ENCODE measurements around the gene FAM236D. TPM values are rescaled to one million over a fixed set of nuclear protein-coding genes. Genes with fewer than 3 reads are reported as not detected.
"Not testable (repeated sequence)": the region's sequence is repeated elsewhere in the genome, so short reads cannot be mapped to it uniquely, and the experiment has no call there.

Gene FAM236D
- polyA plus RNA-seq, 2 of the 4 experiments (the other 2 are of a cell fraction), result not detected

DNA sequence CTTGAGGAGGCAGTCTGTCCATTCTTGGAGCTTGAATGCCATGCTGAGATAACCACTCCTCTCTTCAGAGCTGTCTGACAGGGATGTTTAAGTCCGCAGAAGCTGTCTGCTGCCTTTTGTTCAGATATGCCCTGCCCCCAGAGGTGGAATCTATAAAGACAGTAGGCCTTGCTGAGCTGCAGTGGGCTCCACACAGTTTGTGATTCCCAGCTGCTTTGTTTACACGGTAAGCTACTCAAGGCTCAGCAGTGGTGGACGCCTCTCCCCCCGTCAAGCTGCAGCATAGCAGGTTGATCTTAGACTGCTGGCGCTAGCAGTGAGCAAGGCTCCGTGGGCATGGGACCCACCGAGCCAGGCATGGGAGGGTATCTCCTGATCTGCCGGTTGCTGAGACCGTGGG lies 47.6 kb downstream of the FAM236D start:
- ATAC-seq; H3K4me1 ChIP-seq; H3K4me3 ChIP-seq; FAIRE-seq; DNase-seq (ENCODE audit: low read depth in 1 of 2, low spot score in 1 of 2); H3K27ac ChIP-seq; H3K9me3 ChIP-seq; POLR2A ChIA-PET; H3K4me2 ChIP-seq; CTCF ChIA-PET: not testable (repeated sequence)
- no CpG with 5 or more reads among the region's 9 CpGs for WGBS (ENCODE audit: missing lambda C conversion rate)

Other genes with a start within 250 kb of the FAM236D start
- gene HDAC8, start 235.4 kb downstream of the FAM236D start, polyA plus RNA-seq (2011; rRNA removed), result 37.0 and 38.3 TPM in 2 replicates
- 28.6 to 29.3 TPM (median 28.7 TPM) in 3 replicates for gene HDAC8, start 235.4 kb downstream of the FAM236D start, polyA plus RNA-seq (2017; fragmentation: RNase III; extraction: RNeasy Plus Mini Kit Qiagen cat#74134 plus additional on column Dnase treatment)
- gene PHKA1, start 93.9 kb downstream of the FAM236D start, polyA plus RNA-seq (2011; rRNA removed), result 35.4 and 46.3 TPM in 2 replicates
- 18.1 to 19.3 TPM (median 18.3 TPM) in 3 replicates for gene PHKA1, start 93.9 kb downstream of the FAM236D start, polyA plus RNA-seq (2017; fragmentation: RNase III; extraction: RNeasy Plus Mini Kit Qiagen cat#74134 plus additional on column Dnase treatment)
- 0.10 TPM in 1 of 2 replicates, not detected in the other for gene DMRTC1B, start 31.3 kb downstream of the FAM236D start, polyA plus RNA-seq (2011; rRNA removed)
- not detected in 3 replicates for gene DMRTC1B, start 31.3 kb downstream of the FAM236D start, polyA plus RNA-seq (2017; fragmentation: RNase III; extraction: RNeasy Plus Mini Kit Qiagen cat#74134 plus additional on column Dnase treatment)
- not detected in 2 replicates for gene FAM236B, start 25.6 kb downstream of the FAM236D start, polyA plus RNA-seq (2011; rRNA removed)
- gene FAM236B, start 25.6 kb downstream of the FAM236D start, polyA plus RNA-seq (2017; fragmentation: RNase III; extraction: RNeasy Plus Mini Kit Qiagen cat#74134 plus additional on column Dnase treatment), result not detected in 3 replicates
- not detected in 2 replicates for gene FAM236C, start 104.4 kb upstream of the FAM236D start, polyA plus RNA-seq (2011; rRNA removed)
- gene FAM236C, start 104.4 kb upstream of the FAM236D start, polyA plus RNA-seq (2017; fragmentation: RNase III; extraction: RNeasy Plus Mini Kit Qiagen cat#74134 plus additional on column Dnase treatment), result not detected in 3 replicates
- gene FAM236A, start 130.0 kb upstream of the FAM236D start, polyA plus RNA-seq (2011; rRNA removed), result not detected in 2 replicates
- not detected in 3 replicates for gene FAM236A, start 130.0 kb upstream of the FAM236D start, polyA plus RNA-seq (2017; fragmentation: RNase III; extraction: RNeasy Plus Mini Kit Qiagen cat#74134 plus additional on column Dnase treatment)
- gene DMRTC1, start 135.6 kb upstream of the FAM236D start, polyA plus RNA-seq (2011; rRNA removed), result not detected in 2 replicates
- 0.15 TPM in 1 of 3 replicates, not detected in the others for gene DMRTC1, start 135.6 kb upstream of the FAM236D start, polyA plus RNA-seq (2017; fragmentation: RNase III; extraction: RNeasy Plus Mini Kit Qiagen cat#74134 plus additional on column Dnase treatment)
- not detected in 2 replicates for gene PABPC1L2B, start 194.7 kb upstream of the FAM236D start, polyA plus RNA-seq (2011; rRNA removed)
- not detected in 3 replicates for gene PABPC1L2B, start 194.7 kb upstream of the FAM236D start, polyA plus RNA-seq (2017; fragmentation: RNase III; extraction: RNeasy Plus Mini Kit Qiagen cat#74134 plus additional on column Dnase treatment)